Bronchial epithelial cell (primary cell): ENCODE results near the gene HOXC9. TPM values are rescaled to one million over a fixed set of nuclear protein-coding genes. Genes with fewer than 3 reads are reported as not detected.

Experiments
- DNase-seq: peaks from one replicate; pipeline ENCODE4 v3.0.0-alpha.2; 2010; ENCODE audit warnings: low read depth
- FAIRE-seq: peaks from 2 replicates; lab custom pipeline; 2011; peaks lifted over from hg19 to GRCh38; lab: Jason Lieb, UNC
- H3K27me3 ChIP-seq: 2 replicates; pipeline ENCODE4 v1.5.1; 2011; ENCODE audit warnings: low read length; ENCODE audit not compliant: control insufficient read depth, insufficient read depth
- H3K36me3 ChIP-seq: 2 replicates; pipeline ENCODE4 v1.5.1; 2011; ENCODE audit warnings: low read length; ENCODE audit not compliant: control insufficient read depth, insufficient read depth
- H3K4me3 ChIP-seq: 2 replicates; pipeline ENCODE4 v1.5.1; 2011; ENCODE audit warnings: mild to moderate bottlenecking, low read depth, low read length, control low read depth
- total RNA-seq: library from RNA; depleted of rRNA; stranded (reverse); fragments of >200 nt; gene quantifications from 2 replicates; pipeline ENCODE4 v1.2.1, GENCODE V29; 2014
- TF ChIP-seq, protein P1 (sequence below): IDR thresholded peaks from 2 replicates; pipeline ENCODE4 v1.5.1; 2011; ENCODE audit warnings: mild to moderate bottlenecking, moderate library complexity, low read length, control low read depth, inconsistent platforms; ENCODE audit not compliant: insufficient read depth, severe bottlenecking

HOXC9 gene
- total RNA-seq, 1 donor from 2014 or later, result not detected

DNA sequence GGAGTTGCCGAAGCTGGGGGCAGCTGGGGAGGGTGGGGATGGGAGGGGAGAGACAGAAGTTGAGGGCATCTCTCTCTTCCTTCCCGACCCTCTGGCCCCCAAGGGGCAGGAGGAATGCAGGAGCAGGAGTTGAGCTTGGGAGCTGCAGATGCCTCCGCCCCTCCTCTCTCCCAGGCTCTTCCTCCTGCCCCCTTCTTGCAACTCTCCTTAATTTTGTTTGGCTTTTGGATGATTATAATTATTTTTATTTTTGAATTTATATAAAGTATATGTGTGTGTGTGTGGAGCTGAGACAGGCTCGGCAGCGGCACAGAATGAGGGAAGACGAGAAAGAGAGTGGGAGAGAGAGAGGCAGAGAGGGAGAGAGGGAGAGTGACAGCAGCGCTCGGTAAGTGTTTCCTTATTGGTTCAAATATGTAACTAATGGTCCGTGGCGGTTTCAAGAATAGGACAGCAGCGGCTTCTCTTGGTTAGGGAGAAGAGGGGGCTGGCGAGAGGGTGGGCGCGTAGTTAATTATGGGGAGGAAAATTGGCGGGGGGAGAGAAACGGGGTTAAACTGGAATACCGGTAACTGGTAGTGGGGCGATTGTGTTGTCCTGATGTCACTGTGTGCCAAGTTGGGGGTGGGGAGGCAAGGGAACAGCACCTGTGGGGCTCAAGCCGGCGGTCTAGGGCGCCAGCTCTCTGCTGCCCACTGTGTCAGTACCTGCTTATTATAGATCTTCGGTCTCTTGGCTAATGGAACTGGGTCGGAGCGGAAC lies 17.2 kb downstream of the HOXC9 start:
- H3K4me3 ChIP-seq, result peak overlapping the region; percentile 3
- no peaks in the 10 kb centered on the region for H3K36me3 ChIP-seq
- FAIRE-seq (no peak), DNase-seq (no peak)
- TF ChIP-seq, protein P1, sequence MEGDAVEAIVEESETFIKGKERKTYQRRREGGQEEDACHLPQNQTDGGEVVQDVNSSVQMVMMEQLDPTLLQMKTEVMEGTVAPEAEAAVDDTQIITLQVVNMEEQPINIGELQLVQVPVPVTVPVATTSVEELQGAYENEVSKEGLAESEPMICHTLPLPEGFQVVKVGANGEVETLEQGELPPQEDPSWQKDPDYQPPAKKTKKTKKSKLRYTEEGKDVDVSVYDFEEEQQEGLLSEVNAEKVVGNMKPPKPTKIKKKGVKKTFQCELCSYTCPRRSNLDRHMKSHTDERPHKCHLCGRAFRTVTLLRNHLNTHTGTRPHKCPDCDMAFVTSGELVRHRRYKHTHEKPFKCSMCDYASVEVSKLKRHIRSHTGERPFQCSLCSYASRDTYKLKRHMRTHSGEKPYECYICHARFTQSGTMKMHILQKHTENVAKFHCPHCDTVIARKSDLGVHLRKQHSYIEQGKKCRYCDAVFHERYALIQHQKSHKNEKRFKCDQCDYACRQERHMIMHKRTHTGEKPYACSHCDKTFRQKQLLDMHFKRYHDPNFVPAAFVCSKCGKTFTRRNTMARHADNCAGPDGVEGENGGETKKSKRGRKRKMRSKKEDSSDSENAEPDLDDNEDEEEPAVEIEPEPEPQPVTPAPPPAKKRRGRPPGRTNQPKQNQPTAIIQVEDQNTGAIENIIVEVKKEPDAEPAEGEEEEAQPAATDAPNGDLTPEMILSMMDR, result no peak
- H3K27me3 ChIP-seq, result peaks cover 59% of the 10 kb centered on the region

DNA sequence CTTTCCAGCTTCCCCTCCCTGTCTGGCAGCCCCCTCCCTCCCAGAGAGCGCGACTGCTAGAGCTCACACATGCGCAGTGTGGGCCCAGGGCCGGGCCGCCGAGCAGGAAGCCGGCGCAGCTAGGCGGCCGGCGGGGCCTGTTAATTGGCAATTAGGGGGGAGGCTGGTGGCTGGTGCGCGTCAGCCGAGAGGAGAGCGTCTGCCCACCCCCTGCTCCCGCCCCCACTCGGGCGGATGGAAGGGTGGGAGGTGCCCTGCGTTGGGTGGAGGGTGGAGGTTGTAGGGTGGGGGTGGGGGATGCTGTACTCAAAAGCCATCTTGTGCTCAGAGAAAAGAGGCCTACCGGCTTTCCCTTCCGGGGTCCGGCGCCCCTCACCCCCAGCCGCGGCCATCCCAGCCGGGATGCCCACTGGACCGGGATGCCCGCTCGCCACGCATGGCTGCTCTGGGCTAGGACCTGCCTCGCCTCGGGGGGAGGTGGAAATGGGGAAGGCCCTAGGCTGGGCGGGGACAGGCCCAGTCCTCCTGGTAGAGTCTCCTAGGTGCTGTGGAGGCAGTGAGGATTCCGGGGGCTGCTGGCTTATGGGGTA lies 18.0 kb downstream of the HOXC9 start:
- Histone ChIP-seq H3K4me3 (peak overlapping the region; percentile 3), H3K27me3 (peaks cover 59% of the 10 kb centered on the region), H3K36me3 (no peaks in the 10 kb centered on the region)
- DNase-seq (no peak), FAIRE-seq (no peak)
- TF ChIP-seq, protein P1, result no peak

DNA sequence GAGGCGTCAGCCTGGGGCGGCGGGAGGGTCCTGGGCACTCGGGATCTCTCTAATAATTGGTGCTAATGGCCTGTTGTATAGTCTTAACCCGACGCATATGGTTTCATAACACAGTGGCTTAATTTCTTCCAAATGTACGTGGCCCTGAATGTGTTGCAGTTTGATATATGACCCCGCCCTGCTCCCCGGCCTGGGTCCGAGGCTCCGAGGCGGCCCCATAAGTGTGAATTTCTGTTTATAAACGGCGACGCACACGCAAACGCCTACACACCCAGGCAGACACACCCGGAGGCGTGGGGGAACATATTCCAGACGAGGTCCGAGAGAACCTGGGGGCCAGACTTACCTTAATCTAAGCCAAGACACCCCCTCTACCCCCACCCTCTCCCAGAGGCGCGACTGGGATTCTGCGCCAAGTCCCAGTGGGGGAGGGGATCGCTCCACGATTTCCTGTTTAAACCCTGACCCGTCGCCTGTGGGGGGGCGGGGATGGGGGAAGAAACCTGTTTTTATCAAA lies 18.6 kb downstream of the HOXC9 start:
- no peak overlapping the region for H3K4me3 ChIP-seq
- DNase-seq (no peak), FAIRE-seq (no peak)
- no peaks in the 10 kb centered on the region for H3K36me3 ChIP-seq
- TF ChIP-seq, protein P1, result no peak
- H3K27me3 ChIP-seq, result peaks cover 60% of the 10 kb centered on the region

DNA sequence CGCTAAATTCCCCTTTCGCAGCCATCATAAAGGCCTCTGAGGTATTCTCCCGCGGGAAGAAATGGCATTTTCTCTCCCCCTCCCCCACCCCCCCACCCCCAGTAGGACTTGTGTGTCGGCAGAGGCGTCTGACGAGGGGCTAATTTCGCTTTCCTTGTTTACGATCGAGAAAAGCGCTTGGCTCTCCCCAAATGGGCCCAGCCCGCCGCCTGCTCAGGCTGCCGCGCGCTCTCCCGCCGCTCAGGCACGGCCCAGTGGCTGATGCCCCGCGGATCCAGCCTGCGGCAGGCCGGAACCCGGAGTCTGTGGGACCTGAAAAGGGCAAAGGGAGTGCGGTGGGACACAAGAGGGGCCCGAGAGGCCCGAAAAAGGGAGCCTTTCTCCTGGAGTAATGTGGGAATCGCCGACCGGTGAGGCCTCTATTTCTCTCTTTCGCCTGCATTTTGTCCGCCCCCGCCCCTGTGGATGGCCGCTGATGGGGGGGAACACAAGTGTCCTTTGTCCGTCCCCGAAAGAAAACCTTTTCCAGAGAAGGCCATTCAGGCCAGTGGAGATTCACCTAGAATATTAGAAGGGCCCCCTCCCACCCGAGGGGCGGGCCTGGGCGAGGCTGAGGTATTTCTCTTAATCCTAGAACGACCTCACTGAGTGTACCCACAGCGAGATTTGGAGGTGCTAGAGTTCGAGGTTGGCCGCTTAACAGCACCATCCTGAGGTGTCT lies 19.3 kb downstream of the HOXC9 start:
- DNase-seq (no peak), FAIRE-seq (no peak)
- Histone ChIP-seq H3K27me3 (peaks cover 61% of the 10 kb centered on the region), H3K36me3 (no peaks in the 10 kb centered on the region), H3K4me3 (no peak overlapping the region)
- TF ChIP-seq, protein P1, result no peak

DNA sequence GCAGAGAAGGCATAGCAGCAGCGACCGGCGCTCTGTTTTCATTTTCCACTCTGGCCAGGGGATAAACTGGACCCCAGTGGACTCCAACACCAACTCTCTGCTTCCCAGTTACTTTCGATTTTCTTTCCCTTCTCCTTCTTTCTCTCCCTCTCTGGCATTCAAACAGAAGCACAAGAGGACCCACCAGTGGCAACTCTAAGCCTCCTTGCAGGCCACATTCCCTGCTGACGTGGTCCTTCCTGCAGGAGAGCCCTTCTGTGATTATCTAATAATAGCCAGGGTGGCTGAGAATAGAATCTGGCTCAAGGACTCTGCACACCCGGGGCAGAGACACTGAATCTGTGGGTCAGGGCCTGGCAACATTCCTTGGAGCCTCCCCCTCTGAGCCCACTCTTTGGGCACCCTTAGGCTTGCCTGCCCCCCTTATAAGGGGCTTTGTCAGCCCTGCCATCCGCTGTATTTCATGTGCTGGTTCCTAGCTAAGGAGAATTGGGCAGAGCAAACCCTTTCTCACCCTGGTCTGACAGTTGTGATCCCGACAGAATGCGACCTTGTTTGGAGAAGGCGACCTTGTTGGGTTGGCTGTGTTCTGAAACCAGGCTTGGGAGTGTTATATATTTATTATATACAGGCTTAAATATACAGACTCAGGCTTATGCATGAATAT lies 20.1 kb downstream of the HOXC9 start:
- no peak overlapping the region for H3K4me3 ChIP-seq
- no peak for FAIRE-seq
- TF ChIP-seq, protein P1, result no peak
- peaks cover 64% of the 10 kb centered on the region for H3K27me3 ChIP-seq
- H3K36me3 ChIP-seq, result no peaks in the 10 kb centered on the region
- DNase-seq, result no peak
